Tibial nerve (tissue), 4 donors: Measurements from ENCODE around the gene EID3. TPM values are rescaled to one million over a fixed set of nuclear protein-coding genes. Genes with fewer than 3 reads are reported as not detected.

Experiments used
- DNase-seq, 2 donors: peaks; one replicate each; pipeline ENCODE4 v3.0.0-alpha.2; 2019; ENCODE audit warnings: low spot score in 2 of 2
- H3K27ac ChIP-seq, 4 donors: fragments of 200-600 bp; sonication (generic) in 3 of 4; one replicate each; pipeline ENCODE4 v1.5.1; 2017 to 2019; ENCODE audit warnings: mild to moderate bottlenecking in 1 of 4
- H3K27me3 ChIP-seq, 2 donors: fragments of 200-600 bp; sonication (generic) in 1 of 2; one replicate each; pipeline versions ENCODE4 v1.5.1 to v1.6.0; 2017 to 2019
- H3K36me3 ChIP-seq, 3 donors: fragments of 200-600 bp; sonication (generic); one replicate each; pipeline ENCODE4 v1.5.1; 2018 to 2019
- H3K4me1 ChIP-seq, 4 donors: fragments of 200-600 bp; sonication (generic) in 3 of 4; one replicate each; pipeline ENCODE4 v1.5.1; 2017 to 2019
- H3K4me3 ChIP-seq, 4 donors: fragments of 200-600 bp; sonication (generic) in 3 of 4; one replicate each; pipeline ENCODE4 v1.5.1; 2017 to 2019; ENCODE audit warnings: mild to moderate bottlenecking in 1 of 4, moderate library complexity in 1 of 4
- H3K9me3 ChIP-seq, 4 donors: fragments of 200-600 bp; sonication (generic) in 3 of 4; one replicate each; pipeline ENCODE4 v1.5.1; 2017 to 2019
- EP300 ChIP-seq, 2 donors: sonication (generic); formaldehyde crosslinking; IDR thresholded peaks; one replicate each; pipeline ENCODE4 v1.6.1; 2017; ENCODE audit warnings: antibody characterized with exemption in 2 of 2, mild to moderate bottlenecking in 1 of 2
- POLR2A ChIP-seq, 2 donors: fragments of 450-650 bp; IDR thresholded peaks; one replicate each; pipeline ENCODE4 v1.6.1; 2017; ENCODE audit warnings: antibody characterized with exemption in 2 of 2, mild to moderate bottlenecking in 2 of 2, moderate library complexity in 2 of 2
- WGBS, 2 donors: methylation state at CpG; one replicate each; pipeline ENCODE4 v1.1.5; 2018; 5-methylcytosine and 5-hydroxymethylcytosine counted together
- total RNA-seq, 4 donors: library from RNA; depleted of rRNA; stranded (reverse); fragments of >200 nt; gene quantifications; one replicate each; pipeline ENCODE4 v1.1.0, GENCODE V29; 2016
- TF ChIP-seq, protein P1 (sequence below), 5 experiments: fragments of 200-600 bp in 3 of 5; fragments of 450-650 bp in 2 of 5; sonication (generic) in 3 of 5; IDR thresholded peaks; one replicate each; pipeline ENCODE4 v1.5.1; 2016 to 2019; ENCODE audit warnings: antibody characterized with exemption in 5 of 5, mild to moderate bottlenecking in 3 of 5, moderate library complexity in 2 of 5

Gene EID3
- total RNA-seq, 4 donors from 2014 or later, result 9.6 to 13.2 (median 10.0) TPM

DNA sequence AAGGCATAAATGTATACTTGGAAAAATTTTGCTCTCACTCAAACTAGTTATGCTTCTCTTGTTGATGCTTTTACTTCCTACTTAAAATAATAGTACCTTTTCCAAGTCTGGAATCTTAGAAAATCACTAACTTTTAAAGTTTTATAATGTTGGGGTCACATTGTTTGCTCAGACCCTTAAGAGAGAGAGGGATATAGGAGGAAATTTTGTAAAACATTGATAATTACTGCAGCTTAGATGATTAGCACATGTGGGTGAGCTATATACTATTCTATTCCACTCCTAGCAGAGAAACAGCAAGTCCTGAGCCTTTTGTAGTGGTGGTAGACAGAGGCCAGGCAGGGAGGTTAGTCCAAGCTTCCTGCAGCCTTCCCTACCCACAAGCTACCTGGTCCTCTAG, 13.4 kb downstream of the EID3 start:
- Histone ChIP-seq H3K9me3 (no peaks in the 10 kb centered on the region), H3K36me3 (peaks cover 4 to 91% (median 22%) of the 10 kb centered on the region in 3 donors), H3K4me1 (peaks cover 0 to 4% (median 0%) of the 10 kb centered on the region in 4 donors), H3K27me3 (no peaks in the 10 kb centered on the region), H3K4me3 (no peak overlapping the region), H3K27ac (no peak overlapping the region)
- TF ChIP-seq EP300 (IDR thresholded peaks at IDR 0.05), result no peak
- TF ChIP-seq, protein P1, sequence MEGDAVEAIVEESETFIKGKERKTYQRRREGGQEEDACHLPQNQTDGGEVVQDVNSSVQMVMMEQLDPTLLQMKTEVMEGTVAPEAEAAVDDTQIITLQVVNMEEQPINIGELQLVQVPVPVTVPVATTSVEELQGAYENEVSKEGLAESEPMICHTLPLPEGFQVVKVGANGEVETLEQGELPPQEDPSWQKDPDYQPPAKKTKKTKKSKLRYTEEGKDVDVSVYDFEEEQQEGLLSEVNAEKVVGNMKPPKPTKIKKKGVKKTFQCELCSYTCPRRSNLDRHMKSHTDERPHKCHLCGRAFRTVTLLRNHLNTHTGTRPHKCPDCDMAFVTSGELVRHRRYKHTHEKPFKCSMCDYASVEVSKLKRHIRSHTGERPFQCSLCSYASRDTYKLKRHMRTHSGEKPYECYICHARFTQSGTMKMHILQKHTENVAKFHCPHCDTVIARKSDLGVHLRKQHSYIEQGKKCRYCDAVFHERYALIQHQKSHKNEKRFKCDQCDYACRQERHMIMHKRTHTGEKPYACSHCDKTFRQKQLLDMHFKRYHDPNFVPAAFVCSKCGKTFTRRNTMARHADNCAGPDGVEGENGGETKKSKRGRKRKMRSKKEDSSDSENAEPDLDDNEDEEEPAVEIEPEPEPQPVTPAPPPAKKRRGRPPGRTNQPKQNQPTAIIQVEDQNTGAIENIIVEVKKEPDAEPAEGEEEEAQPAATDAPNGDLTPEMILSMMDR (IDR thresholded peaks at IDR 0.05), result no peak
- no peak for DNase-seq

DNA sequence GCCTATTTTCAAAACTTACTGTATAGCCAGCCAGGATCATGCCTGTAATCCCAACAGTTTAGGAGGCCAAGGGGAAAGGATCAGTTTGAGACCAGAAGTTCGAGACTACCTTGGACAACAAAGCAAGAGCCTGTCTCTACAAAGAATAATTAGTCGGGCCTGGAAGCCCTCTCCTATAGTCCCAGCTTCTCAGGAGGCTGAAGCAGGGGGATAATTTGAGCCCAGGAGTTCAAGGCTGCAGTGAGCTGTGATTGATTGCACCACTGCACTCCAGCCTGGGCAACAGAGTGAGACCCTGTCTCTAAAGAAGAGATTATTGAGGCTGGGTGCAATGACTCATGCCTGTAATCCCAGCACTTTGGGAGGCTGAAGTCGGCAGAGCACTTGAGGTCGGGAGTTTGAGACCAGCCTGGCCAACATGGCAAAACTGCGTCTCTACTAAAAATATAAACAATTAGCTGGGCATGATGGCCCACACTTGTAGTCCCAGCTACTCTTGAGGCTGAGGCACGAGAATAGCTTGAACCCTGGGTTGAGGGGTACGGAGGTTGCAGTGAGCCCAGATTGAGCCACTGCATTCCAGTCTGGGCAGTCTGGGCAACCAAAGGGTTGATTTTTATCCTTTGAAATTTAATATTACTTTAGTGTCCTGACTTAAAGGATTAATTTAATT, 14.1 kb downstream of the EID3 start:
- 86 to 95% methylated on average over 7 of the region's 7 CpGs for WGBS, 2 donors
- H3K4me3 ChIP-seq, result no peak overlapping the region
- DNase-seq, result no peak
- no peaks in the 10 kb centered on the region for H3K27me3 ChIP-seq
- no peak overlapping the region for H3K27ac ChIP-seq
- no peak for TF ChIP-seq EP300 (IDR thresholded peaks at IDR 0.05)
- no peak for TF ChIP-seq POLR2A (IDR thresholded peaks at IDR 0.05)
- TF ChIP-seq, protein P1 (IDR thresholded peaks at IDR 0.05), result no peak
- peaks cover 0 to 4% (median 0%) of the 10 kb centered on the region in 4 donors for H3K4me1 ChIP-seq
- H3K9me3 ChIP-seq, result no peaks in the 10 kb centered on the region
- H3K36me3 ChIP-seq, result peaks cover 4 to 91% (median 22%) of the 10 kb centered on the region in 3 donors

DNA sequence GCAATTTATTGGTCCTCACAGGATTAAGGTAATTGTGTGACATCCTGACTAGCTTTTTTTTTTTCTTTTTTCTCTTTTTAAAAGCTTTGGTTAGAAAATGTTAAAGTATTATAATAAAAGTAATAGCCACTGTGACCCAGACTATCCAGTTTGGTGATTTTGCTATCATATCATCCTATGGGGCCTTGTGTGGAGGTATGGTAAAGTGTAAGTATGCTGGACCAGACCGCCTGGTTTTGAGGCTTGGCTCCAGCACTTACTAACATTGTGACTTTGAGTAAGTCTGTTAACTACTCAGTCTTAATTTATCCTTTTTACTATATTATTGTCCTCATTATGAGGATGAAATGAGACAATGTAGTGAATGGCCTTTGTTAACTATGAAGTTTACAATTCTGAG, 15.5 kb downstream of the EID3 start:
- Histone ChIP-seq H3K27me3 (no peaks in the 10 kb centered on the region), H3K4me1 (peaks cover 0 to 4% (median 0%) of the 10 kb centered on the region in 4 donors), H3K36me3 (peaks cover 4 to 82% (median 17%) of the 10 kb centered on the region in 3 donors), H3K9me3 (no peaks in the 10 kb centered on the region), H3K27ac (no peak overlapping the region), H3K4me3 (no peak overlapping the region)
- TF ChIP-seq, protein P1 (IDR thresholded peaks at IDR 0.05), result no peak
- TF ChIP-seq EP300 (IDR thresholded peaks at IDR 0.05), result no peak
- WGBS, 2 donors, result 89 to 94% methylated on average over 1 of the region's 1 CpG
- no peak for DNase-seq

DNA sequence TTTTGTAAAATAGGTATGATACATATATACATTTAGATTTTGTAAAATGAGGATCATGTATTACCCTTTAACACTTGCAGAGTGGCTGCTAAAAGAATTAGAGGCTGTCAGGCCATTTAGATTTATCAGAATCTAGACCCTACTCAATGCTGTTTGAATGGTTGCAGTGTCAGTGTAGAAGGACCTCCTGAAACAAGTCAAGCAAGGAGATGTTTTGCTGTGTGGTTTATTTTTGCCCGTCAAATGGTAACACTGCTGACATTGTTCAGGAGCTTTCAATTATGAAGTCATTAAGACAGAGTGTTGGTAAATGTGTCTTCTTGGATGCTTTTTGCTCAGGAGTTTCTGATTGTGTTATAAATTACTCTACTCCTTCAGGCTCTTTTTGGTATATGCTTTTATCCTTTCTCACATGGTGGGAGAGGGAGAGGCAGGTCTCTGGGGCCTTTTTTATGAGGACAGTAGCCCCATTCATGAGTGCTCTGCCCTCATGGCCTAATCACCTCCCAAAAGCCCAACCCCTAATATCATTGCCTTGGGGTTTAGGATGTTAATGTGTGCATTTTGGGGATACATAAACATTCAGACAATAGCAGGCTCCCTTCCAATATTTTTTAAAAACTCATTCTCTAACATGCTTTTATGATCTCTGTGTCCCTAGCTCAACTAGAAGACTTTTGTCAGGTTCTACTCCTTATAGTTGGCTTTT, 16.5 kb downstream of the EID3 start:
- H3K27me3 ChIP-seq, result no peaks in the 10 kb centered on the region
- WGBS, 2 donors, result 26 to 30% methylated on average over 1 of the region's 1 CpG
- H3K36me3 ChIP-seq, result peaks cover 4 to 84% (median 17%) of the 10 kb centered on the region in 3 donors
- no peak overlapping the region for H3K27ac ChIP-seq
- no peak for DNase-seq
- no peak overlapping the region for H3K4me3 ChIP-seq
- TF ChIP-seq, protein P1 (IDR thresholded peaks at IDR 0.05), result no peak
- TF ChIP-seq POLR2A (IDR thresholded peaks at IDR 0.05) (no peak), EP300 (IDR thresholded peaks at IDR 0.05) (no peak)
- peaks cover 0 to 4% (median 0%) of the 10 kb centered on the region in 4 donors for H3K4me1 ChIP-seq
- H3K9me3 ChIP-seq, result no peaks in the 10 kb centered on the region

DNA sequence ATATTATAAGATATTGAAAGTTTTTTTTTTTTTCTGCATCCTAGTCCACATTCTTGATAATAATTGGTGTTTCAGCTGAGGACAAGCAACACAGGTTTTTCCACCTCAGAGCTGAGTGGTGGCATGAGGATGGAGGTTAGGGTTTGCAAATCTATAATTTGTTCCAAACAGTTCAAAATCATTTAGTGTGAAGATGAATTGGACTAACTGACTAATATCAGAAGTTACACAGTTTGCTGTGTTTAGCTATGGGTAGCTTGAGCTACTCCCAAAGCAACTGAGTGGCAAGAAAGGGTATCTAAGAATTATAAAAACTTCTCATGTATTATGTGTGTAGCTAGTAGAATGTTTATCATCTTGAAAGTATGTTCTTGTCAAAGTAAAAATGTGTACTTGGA, 17.1 kb downstream of the EID3 start:
- Histone ChIP-seq H3K9me3 (no peaks in the 10 kb centered on the region), H3K4me3 (no peak overlapping the region), H3K4me1 (peaks cover 0 to 4% (median 0%) of the 10 kb centered on the region in 4 donors), H3K27ac (no peak overlapping the region), H3K27me3 (no peaks in the 10 kb centered on the region), H3K36me3 (peaks cover 2 to 84% (median 17%) of the 10 kb centered on the region in 3 donors)
- DNase-seq, result no peak
- TF ChIP-seq, protein P1 (IDR thresholded peaks at IDR 0.05), result no peak
- TF ChIP-seq EP300 (IDR thresholded peaks at IDR 0.05) (no peak), POLR2A (IDR thresholded peaks at IDR 0.05) (no peak)
